Body of pancreas (tissue), 4 donors: ENCODE measurements around the gene NATD1. TPM values are rescaled to one million over a fixed set of nuclear protein-coding genes. Genes with fewer than 3 reads are reported as not detected.
A peak's percentile ranks its signal among the peaks of the same experiment; 100 is the strongest.
"Not testable (repeated sequence)": the region's sequence is repeated elsewhere in the genome, so short reads cannot be mapped to it uniquely, and the experiment has no call there.

Experiments used
- ATAC-seq: fragments of 150-250 bp; one replicate; pipeline ENCODE4 v1.9.1; 2016
- DNase-seq, 4 donors: peaks; one replicate each; pipeline ENCODE4 v3.0.0-alpha.2; 2019
- H3K27ac ChIP-seq, 4 donors: fragments of 200-600 bp; sonication (generic); 1 replicate in 3 of 4; 2 replicates in 1 of 4; pipeline versions ENCODE4 v1.5.1 to v1.6.1; 2016 to 2019; ENCODE audit warnings: mild to moderate bottlenecking in 1 of 4, mixed read lengths in 1 of 4, moderate library complexity in 1 of 4
- H3K27me3 ChIP-seq, 2 donors: fragments of 200-600 bp; sonication (generic); one replicate each; pipeline ENCODE4 v1.6.0; 2016; ENCODE audit warnings: mild to moderate bottlenecking in 1 of 2
- H3K36me3 ChIP-seq, 2 donors: fragments of 200-600 bp; sonication (generic); replicated peaks in 1 of 2; 2 replicates each; pipeline ENCODE4 v1.5.1; 2016; ENCODE audit warnings: low read depth in 2 of 2; ENCODE audit not compliant: insufficient read depth in 1 of 2
- H3K4me1 ChIP-seq: fragments of 200-600 bp; sonication (generic); one replicate; pipeline ENCODE4 v1.6.0; 2016
- H3K4me3 ChIP-seq, 2 donors: fragments of 200-600 bp; sonication (generic); 1 replicate in 1 of 2; 2 replicates in 1 of 2; pipeline ENCODE4 v1.5.1; 2016 to 2019
- H3K9me3 ChIP-seq, 3 donors: fragments of 200-600 bp; sonication (generic); 1 replicate in 2 of 3; 2 replicates in 1 of 3; pipeline ENCODE4 v1.5.1; 2016
- CTCF ChIP-seq, 7 experiments: fragments of 450-650 bp in 4 of 7; fragments of 200-600 bp in 3 of 7; sonication (generic) in 3 of 7; IDR thresholded peaks; one replicate each; pipeline ENCODE4 v1.5.1; 2016 to 2019; ENCODE audit warnings: antibody characterized with exemption in 7 of 7
- POLR2A ChIP-seq, 3 donors: fragments of 450-650 bp; IDR thresholded peaks; one replicate each; pipeline ENCODE4 v1.6.1; 2016; ENCODE audit warnings: antibody characterized with exemption in 3 of 3, mild to moderate bottlenecking in 2 of 3
- WGBS, 2 donors: methylation state at CpG; one replicate each; pipeline ENCODE4 v1.1.5; 2017; 5-methylcytosine and 5-hydroxymethylcytosine counted together
- intact Hi-C: fragments of 100-400 bp; cut with DNase I; formaldehyde crosslinking; loops from one replicate; pipeline ENCODE4 v1.15.1; 2023
- total RNA-seq, 2 donors: library from RNA; depleted of rRNA; stranded (reverse); fragments of >200 nt; gene quantifications; one replicate each; pipeline ENCODE4 v1.1.0, GENCODE V29; 2016

Gene NATD1
- total RNA-seq, 2 donors from 2014 or later: 2.6 to 7.0 TPM

- Histone ChIP-seq H3K27me3 (no peaks in the 10 kb centered on the region), H3K9me3 (no peaks in the 10 kb centered on the region), H3K27ac (no peak overlapping the region), H3K4me1 (no peaks in the 10 kb centered on the region), H3K36me3 (no peaks in the 10 kb centered on the region), H3K4me3 (no peak overlapping the region)
- peak; percentile 47 for ATAC-seq
- DNase-seq: peak in 1 of 4 donors; percentile 13
- WGBS, 2 donors: 45 to 83% methylated on average over 1 to 6 of the region's 6 CpGs
- intact Hi-C loops: no loop called here
- TF ChIP-seq POLR2A (IDR thresholded peaks at IDR 0.05): no peak
- TF ChIP-seq CTCF (IDR thresholded peaks at IDR 0.05): no peak
Observed at GRCh38 chr17:21231533-21231932, 21.7 kb downstream of the NATD1 start.

- no peaks in the 10 kb centered on the region for H3K9me3 ChIP-seq
- DNase-seq: no peak
- no peak overlapping the region for H3K27ac ChIP-seq
- intact Hi-C loops: no loop called here
- no peak overlapping the region for H3K4me3 ChIP-seq
- WGBS, 2 donors: 69 to 96% methylated on average over 2 of the region's 2 CpGs
- TF ChIP-seq CTCF (IDR thresholded peaks at IDR 0.05) (no peak), POLR2A (IDR thresholded peaks at IDR 0.05) (no peak)
- no peaks in the 10 kb centered on the region for H3K27me3 ChIP-seq
- H3K4me1 ChIP-seq: no peaks in the 10 kb centered on the region
- no peaks in the 10 kb centered on the region for H3K36me3 ChIP-seq
- ATAC-seq: no peak
Observed at GRCh38 chr17:21228845-21229244, 24.4 kb downstream of the NATD1 start.

GRCh38 chr17:21228111-21228510 lies 25.1 kb downstream of the NATD1 start:
- H3K36me3 ChIP-seq: no peaks in the 10 kb centered on the region
- DNase-seq (no peak), ATAC-seq (no peak)
- no peaks in the 10 kb centered on the region for H3K4me1 ChIP-seq
- intact Hi-C loops: no loop called here
- no peak for TF ChIP-seq CTCF (IDR thresholded peaks at IDR 0.05)
- TF ChIP-seq POLR2A (IDR thresholded peaks at IDR 0.05): no peak
- H3K4me3 ChIP-seq: no peak overlapping the region
- WGBS, 2 donors: 70% methylated on average over 3 of the region's 4 CpGs; no CpG with 5 or more reads in 1 of the 2 donors
- H3K9me3 ChIP-seq: no peaks in the 10 kb centered on the region
- no peak overlapping the region for H3K27ac ChIP-seq
- no peaks in the 10 kb centered on the region for H3K27me3 ChIP-seq

- H3K9me3 ChIP-seq, H3K27me3 ChIP-seq, H3K4me3 ChIP-seq, H3K36me3 ChIP-seq, H3K4me1 ChIP-seq, H3K27ac ChIP-seq, intact Hi-C loops, ATAC-seq, DNase-seq: not testable (repeated sequence)
- 87 to 89% methylated on average over 11 of the region's 11 CpGs for WGBS, 2 donors
Observed at GRCh38 chr17:21227277-21227676, 25.9 kb downstream of the NATD1 start.

GRCh38 chr17:21223086-21223485 lies 30.1 kb downstream of the NATD1 start:
- no peaks in the 10 kb centered on the region for H3K9me3 ChIP-seq
- no peaks in the 10 kb centered on the region for H3K36me3 ChIP-seq
- no peak overlapping the region for H3K27ac ChIP-seq
- H3K27me3 ChIP-seq: no peaks in the 10 kb centered on the region
- TF ChIP-seq POLR2A (IDR thresholded peaks at IDR 0.05) (no peak), CTCF (IDR thresholded peaks at IDR 0.05) (no peak)
- ATAC-seq: no peak
- intact Hi-C loops: no loop called here
- WGBS, 2 donors: 95 to 96% methylated on average over 6 of the region's 6 CpGs
- H3K4me3 ChIP-seq: no peak overlapping the region
- H3K4me1 ChIP-seq: no peaks in the 10 kb centered on the region
- DNase-seq: no peak
